H54 (cell line): Measurements from ENCODE around the gene NBAS.

ENCODE experiments used
- DNase-seq: peaks from one replicate; pipeline ENCODE4 v3.0.0; 2011; ENCODE audit warnings: low spot score, mixed read lengths; ENCODE audit not compliant: insufficient read length
- FAIRE-seq: peaks from 3 replicates; lab custom pipeline; 2011; peaks lifted over from hg19 to GRCh38; lab: Jason Lieb, UNC
- POLR2A ChIP-seq: IDR thresholded peaks from 2 replicates; pipeline ENCODE4 v1.6.1; 2011; ENCODE audit warnings: low read depth, mild to moderate bottlenecking, low read length

The NBAS gene

GRCh38 chr2:15596350-15596749, 35.2 kb upstream of the NBAS start:
- no peak for TF ChIP-seq POLR2A
- FAIRE-seq, result no peak
- DNase-seq, result no peak

- FAIRE-seq (no peak), DNase-seq (no peak)
- TF ChIP-seq POLR2A, result no peak
These were observed 34.8 kb upstream of the NBAS start for GRCh38 chr2:15595936-15596335.

- no peak for FAIRE-seq
- no peak for DNase-seq
- no peak for TF ChIP-seq POLR2A
These were observed 34.3 kb upstream of the NBAS start for GRCh38 chr2:15595342-15595905.

GRCh38 chr2:15594291-15595256, 33.4 kb upstream of the NBAS start:
- TF ChIP-seq POLR2A, result no peak
- DNase-seq (no peak), FAIRE-seq (no peak)

- FAIRE-seq (no peak), DNase-seq (no peak)
- TF ChIP-seq POLR2A, result no peak
These were observed 32.2 kb upstream of the NBAS start for GRCh38 chr2:15593327-15593705.

GRCh38 chr2:15591692-15592463, 30.7 kb upstream of the NBAS start, which contains the start of gene DDX1:
DDX1 (plus strand) TSS chr2:15591868; CDS start chr2:15591934, 66 bp downstream.
- TF ChIP-seq POLR2A, result peak; percentile 89
- FAIRE-seq, result no peak
- peak; percentile 65 for DNase-seq

GRCh38 chr2:15591373-15591691, 30.2 kb upstream of the NBAS start:
- DNase-seq (no peak), FAIRE-seq (no peak)
- no peak for TF ChIP-seq POLR2A

GRCh38 chr2:15588329-15588919, 27.3 kb upstream of the NBAS start:
- DNase-seq (peak; percentile 17), FAIRE-seq (no peak)
- no peak for TF ChIP-seq POLR2A

- peak; percentile 27 for FAIRE-seq
- no peak for TF ChIP-seq POLR2A
- DNase-seq, result peak; percentile 11
These were observed 23.8 kb upstream of the NBAS start for GRCh38 chr2:15584767-15585469.

- no peak for FAIRE-seq
- no peak for DNase-seq
- no peak for TF ChIP-seq POLR2A
These were observed 23.2 kb upstream of the NBAS start for GRCh38 chr2:15584316-15584715.

GRCh38 chr2:15583826-15584225, 22.7 kb upstream of the NBAS start:
- FAIRE-seq, result no peak
- no peak for DNase-seq
- no peak for TF ChIP-seq POLR2A

- DNase-seq, result no peak
- no peak for TF ChIP-seq POLR2A
- FAIRE-seq, result no peak
These were observed 21.7 kb upstream of the NBAS start for GRCh38 chr2:15582710-15583357.

GRCh38 chr2:15580451-15580850, 19.3 kb upstream of the NBAS start:
- FAIRE-seq, result no peak
- no peak for DNase-seq
- TF ChIP-seq POLR2A, result no peak
